Vagina (tissue), 2 donors: ENCODE results near the gene SPRYD3.

Experiments
- POLR2A ChIP-seq, 2 donors: fragments of 450-650 bp; IDR thresholded peaks; one replicate each; pipeline ENCODE4 v1.6.1; 2017; ENCODE audit warnings: antibody characterized with exemption in 2 of 2, mild to moderate bottlenecking in 2 of 2, moderate library complexity in 2 of 2
- POLR2AphosphoS5 ChIP-seq, 2 donors: sonication (generic); formaldehyde crosslinking; IDR thresholded peaks; one replicate each; pipeline ENCODE4 v1.9.0; 2017; ENCODE audit warnings: antibody characterized with exemption in 2 of 2, mild to moderate bottlenecking in 2 of 2, low read depth in 1 of 2; ENCODE audit not compliant: insufficient read depth in 1 of 2
- TF ChIP-seq, protein P1 (sequence below), 3 experiments: fragments of 450-650 bp in 2 of 3; fragments of 200-600 bp in 1 of 3; sonication (generic) in 1 of 3; IDR thresholded peaks; one replicate each; pipeline ENCODE4 v1.5.1; 2017 to 2019; ENCODE audit warnings: antibody characterized with exemption in 3 of 3, mild to moderate bottlenecking in 2 of 3, moderate library complexity in 2 of 3

DNA sequence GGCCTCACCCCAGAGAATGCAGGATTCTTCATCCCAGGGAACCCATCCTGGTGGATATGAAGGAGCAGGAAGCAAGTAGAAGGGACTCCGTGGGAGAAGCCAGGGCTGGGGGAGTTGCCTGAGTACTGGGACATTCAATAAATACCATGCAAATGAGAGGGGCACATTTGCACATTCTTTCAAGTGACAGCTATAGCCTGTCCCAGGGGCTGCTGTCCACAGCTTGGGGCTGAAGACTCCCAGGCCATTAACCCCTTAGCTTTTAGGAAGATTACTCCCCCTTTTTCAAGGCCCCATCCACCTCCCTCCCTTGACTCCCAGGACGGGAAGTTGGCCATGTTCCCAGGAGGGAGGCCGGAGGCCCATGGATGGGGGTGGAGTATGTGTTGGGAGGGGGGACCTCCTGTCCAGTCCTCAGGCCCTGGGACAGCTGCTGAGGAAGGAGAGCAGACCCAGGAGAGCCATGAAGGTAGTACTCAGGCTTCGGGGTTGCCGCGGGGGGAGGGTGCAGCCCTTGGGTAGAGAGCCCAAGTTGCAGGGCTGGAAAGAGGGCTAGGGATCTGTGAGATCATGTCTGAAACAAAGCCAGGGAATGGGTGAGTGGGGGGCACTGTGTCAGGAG, 30.3 kb downstream of the SPRYD3 start:
- no peak for TF ChIP-seq POLR2AphosphoS5 (IDR thresholded peaks at IDR 0.05; ENCODE audit: insufficient read depth in 1 of 2, low read depth in 1 of 2)
- TF ChIP-seq POLR2A (IDR thresholded peaks at IDR 0.05), result no peak
- TF ChIP-seq, protein P1, sequence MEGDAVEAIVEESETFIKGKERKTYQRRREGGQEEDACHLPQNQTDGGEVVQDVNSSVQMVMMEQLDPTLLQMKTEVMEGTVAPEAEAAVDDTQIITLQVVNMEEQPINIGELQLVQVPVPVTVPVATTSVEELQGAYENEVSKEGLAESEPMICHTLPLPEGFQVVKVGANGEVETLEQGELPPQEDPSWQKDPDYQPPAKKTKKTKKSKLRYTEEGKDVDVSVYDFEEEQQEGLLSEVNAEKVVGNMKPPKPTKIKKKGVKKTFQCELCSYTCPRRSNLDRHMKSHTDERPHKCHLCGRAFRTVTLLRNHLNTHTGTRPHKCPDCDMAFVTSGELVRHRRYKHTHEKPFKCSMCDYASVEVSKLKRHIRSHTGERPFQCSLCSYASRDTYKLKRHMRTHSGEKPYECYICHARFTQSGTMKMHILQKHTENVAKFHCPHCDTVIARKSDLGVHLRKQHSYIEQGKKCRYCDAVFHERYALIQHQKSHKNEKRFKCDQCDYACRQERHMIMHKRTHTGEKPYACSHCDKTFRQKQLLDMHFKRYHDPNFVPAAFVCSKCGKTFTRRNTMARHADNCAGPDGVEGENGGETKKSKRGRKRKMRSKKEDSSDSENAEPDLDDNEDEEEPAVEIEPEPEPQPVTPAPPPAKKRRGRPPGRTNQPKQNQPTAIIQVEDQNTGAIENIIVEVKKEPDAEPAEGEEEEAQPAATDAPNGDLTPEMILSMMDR (IDR thresholded peaks at IDR 0.05), result no peak
